MM.1S (cell line): ENCODE measurements around the gene SHISA9.

Source experiments
- DNase-seq: peaks from one replicate; pipeline ENCODE4 v3.0.0-alpha.2; 2015
- H2AFZ ChIP-seq: fragments of 300-600 bp; sonication (generic); 2 replicates; pipeline ENCODE4 v1.6.0; 2016; ENCODE audit warnings: antibody characterized with exemption, low read length
- H3F3A ChIP-seq: fragments of 300-600 bp; sonication (generic); 2 replicates; pipeline ENCODE4 v1.6.1; 2016; ENCODE audit warnings: mild to moderate bottlenecking, antibody characterized with exemption, low read length, moderate library complexity, mixed read lengths; ENCODE audit not compliant: insufficient read depth
- H3K27ac ChIP-seq: fragments of 300-600 bp; sonication (generic); 2 replicates; pipeline ENCODE4 v1.5.1; 2016; ENCODE audit warnings: mild to moderate bottlenecking, low read length
- H3K27me3 ChIP-seq: fragments of 300-600 bp; sonication (generic); replicated peaks from 2 replicates; pipeline ENCODE4 v1.6.0; 2016; ENCODE audit warnings: low read length; ENCODE audit not compliant: insufficient read depth
- H3K36me3 ChIP-seq: fragments of 300-600 bp; sonication (generic); replicated peaks from 2 replicates; pipeline ENCODE4 v1.6.1; 2016; ENCODE audit warnings: mild to moderate bottlenecking, low read length, mixed read lengths; ENCODE audit not compliant: insufficient read depth
- H3K4me1 ChIP-seq: fragments of 300-600 bp; sonication (generic); 2 replicates; pipeline ENCODE4 v1.6.1; 2016; ENCODE audit warnings: low read length, mixed read lengths
- H3K4me2 ChIP-seq: fragments of 300-600 bp; sonication (generic); 2 replicates; pipeline ENCODE4 v1.6.0; 2016; ENCODE audit warnings: low read depth, low read length
- H3K4me3 ChIP-seq: fragments of 300-600 bp; sonication (generic); 2 replicates; pipeline ENCODE4 v1.5.1; 2016; ENCODE audit warnings: low read length, mixed read lengths
- H3K79me2 ChIP-seq: fragments of 300-600 bp; sonication (generic); 2 replicates; pipeline ENCODE4 v1.6.1; 2016; ENCODE audit warnings: mixed run types, low read length, mixed read lengths
- H3K9ac ChIP-seq: fragments of 300-600 bp; sonication (generic); 2 replicates; pipeline ENCODE4 v1.6.1; 2016; ENCODE audit warnings: low read length, mixed read lengths
- H3K9me2 ChIP-seq: fragments of 300-600 bp; sonication (generic); replicated peaks from 2 replicates; pipeline ENCODE4 v1.6.1; 2016; ENCODE audit warnings: mild to moderate bottlenecking, low read length, mixed read lengths; ENCODE audit not compliant: insufficient read depth
- H3K9me3 ChIP-seq: fragments of 300-600 bp; sonication (generic); replicated peaks from 2 replicates; pipeline ENCODE4 v1.6.1; 2016; ENCODE audit warnings: mild to moderate bottlenecking, low read length, mixed read lengths; ENCODE audit not compliant: insufficient read depth
- H4K20me1 ChIP-seq: fragments of 300-600 bp; sonication (generic); 2 replicates; pipeline ENCODE4 v1.6.1; 2016; ENCODE audit warnings: mild to moderate bottlenecking, low read length, moderate library complexity, mixed read lengths; ENCODE audit not compliant: insufficient read depth
- EZH2 ChIP-seq: fragments of 300-600 bp; sonication (generic); optimal IDR thresholded peaks from 2 replicates; pipeline ENCODE3; 2017; ENCODE audit warnings: low read depth, mild to moderate bottlenecking, antibody characterized with exemption, low read length, mixed read lengths
- EZH2phosphoT487 ChIP-seq: fragments of 300-600 bp; sonication (generic); IDR thresholded peaks from 2 replicates; pipeline ENCODE4 v1.6.1; 2018; ENCODE audit warnings: antibody characterized with exemption, low read length
- TF ChIP-seq, protein P1 (sequence below): fragments of 300-600 bp; sonication (generic); IDR thresholded peaks from 2 replicates; pipeline ENCODE4 v1.5.1; 2016; ENCODE audit warnings: antibody characterized with exemption, low read length, mixed read lengths

Gene SHISA9

DNA sequence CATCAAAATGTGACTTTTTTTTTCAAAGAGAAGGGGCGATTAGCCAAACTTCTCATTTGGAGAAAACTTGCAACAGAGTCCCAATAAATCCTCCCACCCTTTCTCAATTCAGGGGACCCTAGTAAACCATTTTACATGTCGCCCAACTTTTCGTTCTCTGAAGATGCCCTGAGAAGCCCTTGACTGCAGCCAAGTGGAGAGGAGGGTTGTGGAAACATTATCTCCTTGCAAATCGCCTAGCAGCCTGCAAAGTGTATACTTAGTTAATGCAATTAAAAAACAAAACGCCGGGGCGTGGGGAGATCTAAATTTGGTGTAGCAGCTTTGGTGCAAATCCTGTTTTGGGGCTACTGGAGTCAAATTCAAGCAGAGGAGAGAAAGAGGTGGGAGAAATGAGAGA lies 1.2 kb upstream of the SHISA9 start:
- Histone ChIP-seq H3K79me2 (no peaks in the 10 kb centered on the region), H2AFZ (no peak overlapping the region), H3K36me3 (no peaks in the 10 kb centered on the region), H3K9me2 (no peaks in the 10 kb centered on the region), H3K9me3 (no peaks in the 10 kb centered on the region), H3K27me3 (no peaks in the 10 kb centered on the region; the same call in 1 of the 2 replicates), H4K20me1 (no peaks in the 10 kb centered on the region), H3K4me3 (no peak overlapping the region), H3K4me2 (no peak overlapping the region), H3K4me1 (no peaks in the 10 kb centered on the region), H3F3A (no peaks in the 10 kb centered on the region), H3K27ac (no peak overlapping the region), H3K9ac (no peak overlapping the region)
- no peak for TF ChIP-seq EZH2
- TF ChIP-seq, protein P1, sequence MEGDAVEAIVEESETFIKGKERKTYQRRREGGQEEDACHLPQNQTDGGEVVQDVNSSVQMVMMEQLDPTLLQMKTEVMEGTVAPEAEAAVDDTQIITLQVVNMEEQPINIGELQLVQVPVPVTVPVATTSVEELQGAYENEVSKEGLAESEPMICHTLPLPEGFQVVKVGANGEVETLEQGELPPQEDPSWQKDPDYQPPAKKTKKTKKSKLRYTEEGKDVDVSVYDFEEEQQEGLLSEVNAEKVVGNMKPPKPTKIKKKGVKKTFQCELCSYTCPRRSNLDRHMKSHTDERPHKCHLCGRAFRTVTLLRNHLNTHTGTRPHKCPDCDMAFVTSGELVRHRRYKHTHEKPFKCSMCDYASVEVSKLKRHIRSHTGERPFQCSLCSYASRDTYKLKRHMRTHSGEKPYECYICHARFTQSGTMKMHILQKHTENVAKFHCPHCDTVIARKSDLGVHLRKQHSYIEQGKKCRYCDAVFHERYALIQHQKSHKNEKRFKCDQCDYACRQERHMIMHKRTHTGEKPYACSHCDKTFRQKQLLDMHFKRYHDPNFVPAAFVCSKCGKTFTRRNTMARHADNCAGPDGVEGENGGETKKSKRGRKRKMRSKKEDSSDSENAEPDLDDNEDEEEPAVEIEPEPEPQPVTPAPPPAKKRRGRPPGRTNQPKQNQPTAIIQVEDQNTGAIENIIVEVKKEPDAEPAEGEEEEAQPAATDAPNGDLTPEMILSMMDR: no peak
- no peak for TF ChIP-seq EZH2phosphoT487
- DNase-seq: no peak

DNA sequence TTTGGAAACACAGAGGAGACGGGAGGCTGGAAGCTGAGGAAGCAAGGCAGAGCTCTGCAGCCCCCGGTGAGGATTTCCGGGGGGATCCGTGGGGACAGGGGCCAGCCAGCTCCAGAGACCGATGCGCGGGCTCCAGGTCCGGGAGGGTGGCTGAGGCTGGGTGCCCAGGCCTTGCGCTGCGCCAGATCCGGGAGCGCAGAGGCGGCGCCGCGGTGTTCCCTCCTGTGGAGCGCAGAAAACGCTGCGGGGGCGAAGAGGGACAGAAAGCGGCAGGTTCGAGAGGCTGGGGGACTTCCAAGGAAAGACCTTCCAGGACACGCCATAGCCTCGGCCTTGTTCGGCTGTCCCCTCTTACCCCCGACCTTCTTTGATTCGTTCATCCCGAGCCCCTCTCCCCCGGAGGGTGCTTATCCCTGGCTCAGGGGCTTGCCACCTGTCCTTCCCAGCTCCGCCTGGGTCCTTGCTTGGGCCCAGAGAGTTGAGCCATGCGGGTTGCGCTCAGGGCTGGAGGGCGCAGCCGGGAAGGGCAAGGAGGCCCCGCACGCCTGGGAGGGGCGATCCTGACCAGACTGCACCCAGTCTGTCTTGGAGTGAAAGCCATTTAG lies 697 bp upstream of the SHISA9 start:
- Histone ChIP-seq H3K9me3 (no peaks in the 10 kb centered on the region), H3K4me3 (no peak overlapping the region), H3K27ac (no peak overlapping the region), H3K4me2 (no peak overlapping the region), H4K20me1 (no peaks in the 10 kb centered on the region), H3K36me3 (no peaks in the 10 kb centered on the region), H3K27me3 (no peaks in the 10 kb centered on the region; the same call in 1 of the 2 replicates), H3K9ac (no peak overlapping the region), H3F3A (no peaks in the 10 kb centered on the region), H3K79me2 (no peaks in the 10 kb centered on the region), H2AFZ (no peak overlapping the region), H3K9me2 (no peaks in the 10 kb centered on the region), H3K4me1 (no peaks in the 10 kb centered on the region)
- TF ChIP-seq, protein P1: no peak
- TF ChIP-seq EZH2phosphoT487: no peak
- TF ChIP-seq EZH2: no peak
- DNase-seq: no peak

DNA sequence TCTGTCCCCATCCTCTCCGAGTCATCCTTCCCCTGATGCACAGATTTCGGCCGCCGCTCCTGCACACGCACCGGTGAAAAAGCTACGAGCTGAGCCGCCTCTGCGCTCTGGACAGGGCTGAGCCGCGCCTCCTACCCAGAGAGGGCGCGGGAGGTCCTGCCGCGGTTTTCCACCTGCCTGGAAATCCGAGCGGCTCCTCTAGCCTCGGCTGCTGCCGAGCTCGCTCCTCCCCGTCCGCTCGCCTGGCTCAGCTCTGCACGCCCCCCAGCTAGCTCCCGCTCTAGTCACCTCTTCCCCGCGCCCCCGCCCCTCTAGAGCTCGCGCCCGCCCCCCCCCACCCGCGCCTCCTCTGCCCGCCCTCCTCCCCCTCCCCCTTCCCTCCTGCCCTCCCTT lies 198 bp upstream of the SHISA9 start:
- no peaks in the 10 kb centered on the region for H3F3A ChIP-seq
- H3K79me2 ChIP-seq: no peaks in the 10 kb centered on the region
- H3K9me3 ChIP-seq: no peaks in the 10 kb centered on the region
- no peak overlapping the region for H3K4me2 ChIP-seq
- no peak overlapping the region for H2AFZ ChIP-seq
- no peak for DNase-seq
- H3K36me3 ChIP-seq: no peaks in the 10 kb centered on the region
- H3K27me3 ChIP-seq: no peaks in the 10 kb centered on the region; the same call in 1 of the 2 replicates
- H3K27ac ChIP-seq: no peak overlapping the region
- H3K9me2 ChIP-seq: no peaks in the 10 kb centered on the region
- no peak overlapping the region for H3K9ac ChIP-seq
- no peaks in the 10 kb centered on the region for H3K4me1 ChIP-seq
- TF ChIP-seq, protein P1: no peak
- TF ChIP-seq EZH2phosphoT487: no peak
- TF ChIP-seq EZH2: no peak
- no peak overlapping the region for H3K4me3 ChIP-seq
- H4K20me1 ChIP-seq: no peaks in the 10 kb centered on the region
